ENCODE results near the gene NPAS2.
A peak's percentile ranks its signal among the peaks of the same experiment; 100 is the strongest.

The NPAS2 gene

DNA sequence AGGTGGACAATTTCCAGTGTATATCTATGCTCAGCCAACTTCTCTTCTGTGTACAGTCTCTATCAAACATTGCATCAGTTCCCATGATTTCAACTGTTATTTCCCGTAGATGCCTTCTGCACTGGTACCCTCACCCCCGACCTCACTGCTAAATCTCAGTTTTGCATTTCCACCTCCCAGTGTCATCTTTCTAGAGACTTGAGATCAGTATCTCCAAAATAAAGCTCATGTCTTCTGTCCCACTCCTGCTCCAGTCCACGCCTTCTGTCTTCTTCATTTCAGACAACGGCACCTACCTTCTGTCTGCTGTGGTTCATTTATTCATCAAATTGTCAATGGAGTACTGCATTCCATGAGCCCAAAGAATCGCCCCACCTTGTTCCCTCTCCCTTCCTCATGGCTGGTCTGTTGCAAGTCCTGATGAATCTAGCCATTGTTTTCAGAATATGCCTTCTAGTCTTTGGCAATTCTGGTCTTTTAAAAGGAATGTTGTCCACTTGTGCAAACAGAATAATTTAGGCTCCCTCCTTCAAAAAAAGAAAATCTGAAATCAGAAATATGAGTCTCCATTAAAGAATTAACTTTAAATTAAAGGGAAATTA, 23.3 kb upstream of the NPAS2 start:
- DNase-seq = no peak

DNA sequence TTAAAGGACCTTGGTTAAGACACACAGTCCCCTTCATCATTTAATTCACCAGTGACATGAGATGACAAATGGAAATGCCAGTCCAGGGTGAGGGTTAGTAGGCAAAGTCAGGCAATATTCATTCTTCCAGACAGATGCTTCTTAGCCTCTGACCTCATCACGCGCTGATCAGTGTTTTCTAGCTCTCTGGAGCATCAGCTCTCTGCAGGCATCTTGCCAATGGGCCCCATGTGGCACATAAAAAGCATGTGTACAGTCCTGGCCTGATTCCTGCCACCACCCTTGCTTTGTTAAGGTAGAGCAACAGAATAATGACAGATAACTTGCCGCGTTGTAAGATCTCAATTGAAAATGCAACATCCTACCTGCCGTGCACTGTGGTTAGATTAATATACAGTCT, 20.3 kb upstream of the NPAS2 start:
- DNase-seq = no peak

DNA sequence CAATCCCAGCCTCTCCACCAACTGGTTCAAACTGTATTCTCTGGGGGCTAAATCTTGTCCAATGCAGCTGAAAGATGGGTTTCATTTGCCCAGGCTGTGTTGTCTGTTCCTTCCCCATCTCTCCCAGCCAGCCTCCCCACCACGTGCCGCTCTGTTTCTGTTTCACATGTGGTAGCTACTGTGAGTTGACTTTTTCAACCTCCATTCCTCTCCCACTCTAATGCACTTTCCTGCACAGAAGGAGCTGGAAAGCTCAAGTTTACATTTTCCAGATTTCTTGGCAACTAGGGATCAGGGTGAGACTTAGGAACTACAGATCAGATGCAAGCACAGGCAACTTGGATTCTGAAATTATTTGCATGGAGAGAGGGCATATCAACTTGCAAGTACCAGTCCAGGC, 19.0 kb upstream of the NPAS2 start:
- DNase-seq = no peak

DNA sequence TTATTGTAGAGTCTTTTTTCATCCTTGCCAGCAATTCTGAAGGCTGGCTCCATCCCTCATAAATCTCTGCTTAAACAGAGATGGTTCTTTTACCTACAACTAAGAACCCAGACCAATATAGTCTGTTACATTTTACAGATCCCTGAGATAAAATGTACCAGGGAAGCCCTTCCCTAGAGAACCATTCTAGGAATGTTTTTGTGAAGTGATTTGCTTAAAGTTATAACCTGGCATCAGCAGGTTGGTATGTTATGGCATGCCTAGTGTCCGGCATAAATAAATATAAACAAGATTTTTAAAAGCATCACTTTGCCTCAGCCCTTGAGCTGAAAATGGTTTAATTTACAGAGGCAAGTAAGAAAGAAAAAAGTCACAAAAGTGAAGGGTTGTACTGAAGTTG, 18.5 kb upstream of the NPAS2 start:
- DNase-seq = peak; percentile 23

DNA sequence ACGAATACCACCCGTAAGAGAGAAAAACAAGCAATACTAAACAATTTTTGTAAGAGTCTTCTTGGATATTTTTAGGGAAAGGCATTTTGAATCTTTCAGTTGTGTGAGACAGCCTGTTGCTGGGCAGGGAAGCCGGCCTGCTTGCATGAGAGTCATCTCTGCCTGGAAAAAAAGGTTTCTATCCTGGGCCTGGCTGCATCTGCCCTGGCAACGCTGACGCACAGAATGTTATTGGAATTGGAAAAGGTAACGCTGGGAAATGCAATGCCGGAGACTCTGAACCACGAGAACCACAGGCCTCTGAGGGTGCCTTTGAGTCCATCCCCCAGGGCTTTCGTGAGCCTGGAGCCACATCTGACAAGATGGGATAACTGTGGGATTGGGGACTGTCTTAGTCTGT, 17.9 kb upstream of the NPAS2 start:
- no peak for DNase-seq

DNA sequence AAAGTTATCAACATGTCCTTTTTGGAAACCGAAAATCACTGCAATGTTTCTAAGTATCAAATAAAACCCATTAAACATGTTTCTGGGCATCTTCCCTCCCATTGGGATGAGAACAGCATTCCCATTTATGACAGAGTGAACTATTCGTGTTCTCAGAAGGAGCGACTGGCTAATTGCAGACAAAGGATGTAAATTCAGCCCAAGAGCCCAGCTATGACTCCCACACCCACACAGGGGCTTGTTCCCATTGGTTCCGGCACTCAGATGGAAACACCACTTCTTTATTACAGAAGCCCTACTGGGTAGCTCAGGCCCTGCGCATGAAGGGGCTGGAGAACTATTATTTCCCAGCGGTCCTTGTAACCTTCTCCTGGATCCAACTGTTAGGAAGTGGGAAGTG, 16.6 kb upstream of the NPAS2 start:
- no peak for DNase-seq

DNA sequence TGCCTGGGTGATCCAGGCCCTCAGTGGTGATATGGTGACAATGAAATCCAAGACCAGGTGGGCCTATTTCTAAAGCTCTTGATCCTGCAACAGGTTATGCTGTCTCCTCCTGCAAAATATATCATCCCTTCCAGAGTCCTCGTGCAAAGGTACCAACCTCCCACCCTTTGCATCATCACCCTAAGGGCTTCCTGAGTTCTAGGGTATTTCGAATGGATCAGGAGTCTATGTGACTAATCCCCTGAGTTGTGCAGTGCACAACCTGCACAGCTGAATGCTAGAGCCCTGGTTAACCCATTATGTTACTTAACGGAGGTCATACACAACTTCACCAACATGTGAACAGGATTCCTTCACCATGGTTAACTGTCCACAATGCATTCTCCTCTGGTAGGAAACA, 13.4 kb upstream of the NPAS2 start:
- no peak for DNase-seq

DNA sequence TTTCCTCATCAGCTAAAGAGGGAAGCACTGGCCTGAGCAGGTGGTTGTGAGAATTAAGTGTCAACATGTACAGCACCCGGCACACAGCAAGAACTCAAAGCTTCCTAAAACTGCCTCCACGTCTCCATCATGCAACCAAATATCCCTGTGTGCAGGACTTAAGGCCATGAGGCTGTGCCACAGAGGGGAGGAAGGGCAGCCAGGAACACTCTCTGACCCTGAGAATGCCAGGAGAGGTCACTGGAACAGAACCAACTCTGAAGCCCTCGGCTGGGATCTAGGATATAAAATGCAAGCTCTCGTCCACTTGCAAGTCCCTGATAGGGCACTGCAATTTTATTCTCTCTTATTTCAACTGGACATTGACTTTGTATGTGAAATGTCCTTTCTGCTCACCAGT, 12.2 kb upstream of the NPAS2 start:
- DNase-seq = no peak

DNA sequence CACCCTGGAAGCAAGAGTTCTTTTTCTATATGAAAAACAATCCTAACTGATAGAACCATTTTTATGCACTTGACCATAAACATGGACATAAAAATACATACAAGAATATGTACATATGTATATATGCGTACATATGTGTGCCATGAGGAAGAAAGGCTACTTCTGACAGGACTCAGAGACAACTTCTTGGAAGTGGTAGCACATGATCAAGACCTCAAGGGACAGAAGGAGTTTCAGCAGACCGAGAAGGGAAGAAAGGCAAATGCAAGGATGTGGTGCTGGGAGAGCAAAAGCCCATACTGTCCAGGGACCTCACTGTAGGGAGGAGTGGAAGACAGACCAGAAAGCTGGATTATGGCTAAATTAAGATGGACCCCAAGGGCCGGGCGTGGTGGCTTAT, 11.4 kb upstream of the NPAS2 start:
- DNase-seq = no peak

DNA sequence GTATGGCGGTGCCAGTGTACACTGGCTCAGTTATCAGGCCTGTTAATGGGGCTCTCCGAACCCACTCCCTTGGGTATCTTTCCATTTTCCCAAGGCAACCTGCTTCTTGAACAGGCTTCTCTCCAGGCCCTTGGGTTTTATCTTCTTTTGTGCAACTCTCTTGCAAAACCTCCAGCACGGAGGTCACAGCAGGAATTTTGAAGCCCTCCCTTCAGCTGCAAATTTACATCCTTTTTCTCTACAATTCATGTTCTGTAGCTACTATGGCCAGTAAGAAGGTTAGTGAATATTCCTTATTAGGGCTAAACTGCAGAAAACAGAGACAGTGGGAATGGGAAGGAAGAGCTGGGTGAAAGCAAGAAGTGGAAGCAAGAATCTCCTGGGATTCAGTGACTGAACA, 10.4 kb upstream of the NPAS2 start:
- DNase-seq = no peak

DNA sequence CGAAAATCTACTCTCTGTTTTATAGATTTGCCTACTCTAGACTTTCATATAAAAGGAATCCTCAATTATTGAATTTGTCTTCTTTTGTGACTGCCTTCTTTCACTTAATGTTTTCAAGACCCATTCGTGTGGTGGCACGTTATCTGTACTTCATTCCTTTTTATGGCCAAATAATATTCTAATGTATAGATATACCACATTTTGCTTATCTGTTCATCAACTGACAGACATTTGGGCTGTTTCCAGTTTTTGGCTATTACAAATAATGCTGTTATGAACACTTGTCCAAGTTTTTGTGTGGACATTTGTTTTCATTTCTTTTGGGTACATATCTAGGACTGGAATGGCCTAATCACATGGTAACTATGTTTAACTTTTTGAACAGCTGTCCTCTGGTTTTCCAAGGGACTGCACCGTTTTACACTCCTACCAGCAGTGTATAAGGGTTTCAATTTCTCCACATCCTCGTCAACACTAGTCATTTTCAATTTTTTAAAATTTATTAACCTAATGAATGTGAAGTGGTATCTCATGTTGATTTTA, 9.3 kb upstream of the NPAS2 start:
- no peak for DNase-seq

DNA sequence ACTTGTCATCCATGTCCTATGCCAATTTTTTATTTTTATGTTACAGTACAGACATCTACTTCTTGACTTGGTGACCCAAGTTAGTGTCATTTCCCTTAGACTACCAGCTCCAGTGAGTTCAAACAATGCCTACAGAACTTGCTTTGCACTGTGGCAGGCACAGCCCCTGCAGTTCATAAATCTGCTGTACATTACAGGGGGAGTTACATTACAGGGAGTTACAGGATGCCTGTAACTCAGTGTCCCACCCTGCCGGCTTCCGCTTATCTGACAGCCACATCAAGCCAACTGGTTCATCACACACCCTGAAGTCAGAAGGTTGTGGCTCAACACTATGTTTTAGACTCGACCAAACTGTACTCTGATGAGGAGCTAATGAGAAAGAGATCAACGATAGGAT, 7.8 kb upstream of the NPAS2 start:
- no peak for DNase-seq

DNA sequence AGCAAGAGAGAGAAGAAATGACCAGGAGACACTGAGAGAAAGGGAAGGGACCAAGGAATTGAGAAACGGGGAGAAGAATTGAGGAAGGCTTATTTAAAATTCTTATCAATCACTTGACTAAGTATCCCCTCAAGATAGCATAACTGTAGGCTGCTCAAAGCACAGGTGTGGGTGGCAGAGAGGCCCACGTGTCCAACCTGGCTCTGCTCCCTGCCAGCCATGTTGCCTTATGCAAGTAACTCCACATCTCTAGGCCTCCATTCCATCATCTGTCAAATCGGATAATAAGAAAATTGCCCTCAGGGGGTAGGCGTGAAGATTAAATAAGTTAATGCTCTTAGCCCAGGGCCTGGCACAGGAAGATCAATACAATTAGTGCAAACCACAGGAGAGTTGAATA, 7.4 kb upstream of the NPAS2 start:
- DNase-seq = no peak

DNA sequence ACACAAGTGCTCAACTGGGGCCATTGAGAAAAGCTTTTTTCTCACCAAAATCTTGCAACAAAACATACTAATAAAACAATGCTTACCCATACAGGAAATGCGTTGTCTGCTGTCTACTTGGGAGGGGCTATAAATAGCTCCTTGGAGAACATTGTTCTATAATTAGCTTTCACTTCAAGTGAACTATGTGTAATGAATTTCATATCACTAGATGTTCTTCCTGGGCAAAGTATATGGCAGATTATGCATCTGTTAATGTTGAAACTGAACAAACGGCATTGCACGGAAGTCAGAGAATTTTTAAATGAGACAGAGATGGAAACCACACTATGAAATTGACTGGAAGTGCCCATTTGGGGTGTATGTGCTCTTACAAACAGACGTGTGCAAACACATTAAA, 6.4 kb upstream of the NPAS2 start:
- no peak for DNase-seq

DNA sequence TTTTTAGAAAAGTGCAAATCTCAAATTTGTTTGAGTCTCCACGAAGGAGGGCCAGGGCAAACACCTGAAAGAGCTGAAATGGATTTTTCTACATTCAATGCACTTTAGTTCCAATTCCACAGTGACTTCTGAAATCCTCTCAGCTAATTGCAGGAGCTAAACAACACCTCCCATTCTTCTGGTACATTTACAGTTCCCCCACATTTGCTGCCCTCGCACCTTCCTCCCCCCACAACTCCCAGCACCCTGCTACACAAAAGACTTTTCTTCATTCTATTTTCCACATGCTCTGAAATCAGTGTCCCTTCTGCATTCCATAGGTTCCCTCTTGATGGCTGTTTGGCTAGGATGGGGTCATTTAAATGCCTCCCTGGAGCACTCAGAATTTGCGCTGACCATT, 5.9 kb upstream of the NPAS2 start:
- DNase-seq = no peak

DNA sequence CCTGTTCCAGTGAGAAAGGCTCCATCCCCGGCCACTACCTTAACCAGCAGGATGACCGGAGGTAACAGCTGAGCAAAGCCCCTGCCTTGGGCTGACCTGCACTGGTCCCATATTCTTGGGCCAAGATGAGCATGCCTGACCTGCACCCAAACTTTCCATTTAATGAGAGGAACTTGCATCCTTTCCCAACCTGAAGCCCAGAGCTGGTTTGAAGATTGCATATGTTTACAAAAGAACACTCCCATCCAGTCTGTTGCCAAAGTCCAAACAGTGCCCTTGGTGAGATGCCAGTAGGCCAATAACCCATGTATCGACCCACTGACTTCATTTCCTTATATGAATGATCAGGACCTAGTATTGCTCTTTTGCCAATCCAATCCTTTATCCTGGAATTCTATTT, 5.5 kb upstream of the NPAS2 start:
- no peak for DNase-seq

DNA sequence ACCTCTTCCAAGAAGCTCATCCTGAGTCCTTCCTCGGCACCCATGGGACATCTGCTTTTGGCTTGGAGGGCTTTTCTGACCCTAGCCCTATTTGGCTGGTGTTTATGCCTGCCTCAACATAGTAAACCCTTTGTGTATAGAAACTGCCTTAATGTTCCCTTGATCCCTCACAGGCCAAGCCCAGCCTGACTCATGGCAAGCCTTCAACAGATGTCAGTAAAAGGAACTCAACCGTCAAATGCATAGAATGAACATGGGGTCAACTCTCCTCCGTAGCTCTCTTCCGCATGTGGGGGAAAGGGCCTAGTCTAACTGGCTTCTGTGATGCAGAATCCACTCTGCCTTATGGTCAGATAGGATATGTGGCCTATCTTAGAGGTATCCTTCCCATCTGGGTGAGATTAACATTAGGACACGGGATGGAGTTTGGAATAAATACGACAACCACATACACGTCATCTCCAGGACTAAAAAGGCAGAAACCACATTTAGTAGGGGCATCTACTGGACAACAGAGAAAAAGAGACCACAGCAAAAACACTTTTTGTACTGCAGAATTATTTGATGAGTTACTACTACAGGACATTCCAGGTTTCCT, 2.5 kb upstream of the NPAS2 start:
- DNase-seq = no peak

DNA sequence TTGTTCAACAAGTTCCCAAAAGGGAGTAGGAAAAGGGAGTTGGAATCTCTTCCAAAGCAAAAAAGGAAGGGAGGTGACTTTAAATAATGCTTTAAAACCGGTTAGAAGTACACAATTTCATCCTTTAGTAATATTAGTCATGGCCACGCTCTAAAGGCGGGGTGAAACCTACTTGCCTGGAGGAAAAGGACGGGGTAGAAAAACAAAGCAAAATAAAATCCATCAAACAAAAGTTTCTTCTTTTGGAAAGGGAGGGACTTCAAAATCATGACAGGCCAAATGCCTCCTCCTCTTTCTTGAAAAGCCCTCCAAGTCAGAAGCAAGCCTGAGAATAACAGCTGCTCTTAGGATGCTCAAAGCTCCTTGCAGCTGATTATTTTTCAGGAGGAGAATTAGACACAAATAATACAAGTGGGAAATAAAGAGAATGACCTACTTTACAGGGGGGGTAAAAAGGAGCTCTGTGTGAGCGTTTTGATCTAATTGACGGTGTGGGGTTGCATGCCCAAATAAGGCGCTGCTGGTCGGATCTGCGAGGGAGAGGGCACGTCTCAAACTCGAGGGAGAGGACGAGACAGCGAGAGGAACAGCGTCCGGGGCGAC, 1.8 kb upstream of the NPAS2 start:
- DNase-seq = peak; percentile 12

DNA sequence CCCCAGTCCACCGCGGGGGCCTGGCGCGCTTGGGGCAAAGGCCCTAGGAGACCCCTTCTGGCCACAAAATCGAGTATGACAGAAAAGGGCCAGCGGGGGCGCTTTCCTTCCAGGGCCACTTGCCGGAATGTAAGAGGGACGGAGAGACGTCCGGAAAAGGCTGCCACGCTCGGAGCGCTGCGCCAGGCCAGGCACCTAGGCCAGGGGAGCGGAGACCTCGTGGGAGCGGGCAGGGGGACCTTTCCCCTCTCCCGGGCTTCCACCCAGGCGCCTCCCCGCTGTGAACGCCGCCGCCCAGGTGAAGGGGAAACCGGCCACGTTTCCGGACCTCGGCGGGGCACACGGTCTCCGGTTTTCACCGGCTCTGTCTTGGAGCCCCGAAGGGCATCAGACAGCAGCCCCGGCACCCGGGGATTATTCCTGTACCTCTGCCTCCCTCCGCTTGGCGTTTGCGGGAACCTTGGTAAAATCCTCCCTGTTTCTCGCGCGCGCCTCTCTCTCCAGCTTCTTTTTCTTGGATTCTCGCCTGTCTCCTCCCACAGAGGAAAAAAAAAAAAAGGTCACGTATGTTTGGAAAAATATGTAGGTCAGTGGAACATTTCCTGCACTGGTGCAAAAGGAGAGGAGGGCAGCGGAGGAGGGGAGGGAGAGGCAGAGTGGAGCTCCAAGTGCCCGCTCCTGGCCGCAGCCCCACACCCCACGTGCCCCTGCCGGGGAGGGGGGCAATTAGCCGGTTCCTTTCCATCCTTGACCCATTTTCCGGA, 1.2 kb upstream of the NPAS2 start:
- peak; percentile 75 for DNase-seq

DNA sequence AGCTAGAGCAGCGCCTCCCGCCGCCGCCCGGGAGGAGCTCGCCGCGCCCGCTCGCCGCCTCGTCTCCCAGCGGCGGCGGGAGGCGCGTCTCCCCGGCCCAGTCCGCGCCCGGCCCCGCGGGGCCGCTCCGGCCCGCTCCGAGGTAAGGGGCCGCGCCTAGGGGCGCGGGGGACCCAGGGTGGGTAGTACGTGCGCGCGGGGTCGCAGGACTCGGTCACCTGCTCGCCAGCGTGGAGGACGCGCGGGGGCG, 259 bp downstream of the NPAS2 start:
- DNase-seq = no peak

DNA sequence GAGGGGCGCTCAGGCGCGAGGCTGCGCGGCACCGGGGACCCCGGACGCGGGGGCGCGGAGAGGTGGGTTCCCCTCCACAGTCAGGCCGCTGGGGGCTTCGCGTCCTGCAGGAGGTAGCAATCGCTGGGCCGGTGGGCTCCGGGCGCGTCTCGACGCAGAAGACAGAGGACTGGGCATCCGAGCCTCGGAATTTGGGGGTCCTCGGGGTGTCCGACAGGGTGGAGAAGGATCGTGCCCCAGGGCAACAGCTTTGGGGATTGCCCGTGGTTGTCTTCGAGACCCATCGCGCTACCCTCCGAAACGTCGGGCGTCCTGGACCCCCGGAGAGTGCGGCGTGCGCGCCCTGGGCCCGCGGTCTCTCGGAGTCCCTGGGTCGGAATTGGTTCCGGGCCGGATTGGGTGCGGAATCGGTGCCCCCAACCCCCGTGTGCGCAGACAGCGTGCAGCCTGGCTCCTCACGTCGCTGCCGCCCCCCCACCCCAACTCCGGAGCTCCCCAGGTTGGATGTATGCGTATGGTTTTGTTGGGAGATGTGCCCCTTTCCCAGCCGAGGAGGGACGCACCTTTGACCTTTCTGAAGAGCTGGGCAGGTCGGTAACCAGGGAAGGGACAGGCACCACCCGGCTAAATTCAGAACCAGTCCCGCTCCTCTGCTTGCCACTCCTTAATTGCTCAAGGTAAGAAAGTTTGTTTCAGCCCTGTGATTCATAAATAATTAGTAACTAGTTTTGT, 750 bp downstream of the NPAS2 start:
- no peak for DNase-seq

DNA sequence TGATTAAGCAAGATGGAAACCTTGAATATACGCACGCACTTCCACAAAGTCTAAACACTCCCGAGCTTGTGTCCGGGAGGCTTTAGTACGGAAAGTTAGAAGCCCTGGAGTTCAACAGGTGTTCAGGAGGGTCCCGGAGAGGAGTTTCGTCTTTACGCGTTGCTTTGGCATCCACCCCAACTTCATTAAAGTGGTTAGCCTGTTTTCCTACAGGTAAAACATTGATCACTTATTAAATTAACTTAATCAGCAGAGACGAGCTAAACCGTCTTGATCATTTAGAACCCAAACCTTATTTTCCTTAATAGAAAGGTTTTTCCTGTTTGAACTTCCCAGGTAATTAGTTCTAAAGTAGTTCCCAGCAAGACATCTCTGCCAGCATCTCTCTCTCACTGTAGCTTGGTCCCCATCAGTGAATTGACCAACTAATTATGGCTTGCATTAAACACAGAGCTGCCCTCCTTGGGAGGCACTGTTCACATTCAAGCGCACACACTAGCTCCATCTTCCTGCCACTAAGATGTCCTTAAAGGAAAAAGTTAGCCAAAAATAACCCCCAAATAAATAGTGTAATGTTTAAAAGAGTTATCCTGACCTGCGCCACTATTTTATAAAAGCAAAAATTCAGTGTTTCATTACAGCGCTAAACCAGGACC, 1.4 kb downstream of the NPAS2 start:
- DNase-seq = no peak

DNA sequence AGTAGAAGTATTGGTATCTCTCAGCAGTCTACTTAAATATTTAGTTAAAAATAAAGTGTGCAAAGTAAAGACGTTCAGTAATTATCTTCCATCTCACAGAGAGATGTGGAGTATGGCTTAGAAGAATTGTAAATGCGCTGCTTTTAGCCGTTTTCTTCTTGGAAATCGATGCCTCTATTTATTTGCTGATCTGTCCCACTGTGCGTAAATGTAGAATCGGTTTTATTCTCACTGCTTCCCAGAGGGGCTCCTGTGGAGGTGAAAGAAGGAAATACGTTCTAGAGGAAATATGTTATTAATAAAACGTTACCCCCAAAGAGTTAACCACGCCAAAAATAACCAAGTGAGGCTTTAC, 1.9 kb downstream of the NPAS2 start:
- no peak for DNase-seq

All from EL (cell line).